ENCODE results near the gene GALNT10.

DNA sequence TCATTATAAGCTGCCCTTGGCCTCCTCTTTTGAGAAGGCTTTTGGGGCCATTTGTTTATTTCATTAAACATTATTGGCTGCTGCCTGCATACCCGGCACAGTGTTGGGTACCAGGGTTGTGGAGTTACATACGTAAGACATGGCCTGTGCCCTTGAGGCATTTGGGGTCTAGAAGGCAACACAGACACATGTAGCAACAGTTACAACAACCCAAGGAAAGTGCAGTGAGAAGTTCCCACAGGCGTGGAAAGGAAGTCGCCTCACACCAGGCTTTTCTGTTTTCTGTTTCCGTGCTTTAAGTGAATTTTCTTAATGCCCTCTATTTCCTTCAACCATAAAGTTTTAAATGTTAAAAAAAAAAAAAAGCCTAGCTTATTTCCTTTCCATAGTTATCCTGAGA is 47.4 kb downstream of the GALNT10 start:
- TF ChIP-seq CTCF (IDR thresholded peaks at IDR 0.05) (no peak), POLR2A (IDR thresholded peaks at IDR 0.05) (no peak)

Measured in uterus (tissue), 2 donors.